GM23248 (cell line): Measurements from ENCODE around the gene HTATIP2. TPM values are rescaled to one million over a fixed set of nuclear protein-coding genes. Genes with fewer than 3 reads are reported as not detected.
A peak's percentile ranks its signal among the peaks of the same experiment; 100 is the strongest.

Source experiments
- DNase-seq: peaks from one replicate; pipeline ENCODE4 v3.0.0-alpha.2; 2015
- H2AFZ ChIP-seq: fragments of 200-600 bp; sonication (generic); 2 replicates; pipeline ENCODE4 v1.6.1; 2016; ENCODE audit warnings: antibody characterized with exemption
- H3F3A ChIP-seq: fragments of 200-600 bp; sonication (generic); 2 replicates; pipeline ENCODE4 v1.6.1; 2016; ENCODE audit warnings: mild to moderate bottlenecking, antibody characterized with exemption, mixed run types; ENCODE audit not compliant: insufficient read depth
- H3K27ac ChIP-seq: fragments of 200-600 bp; sonication (generic); 2 replicates; pipeline ENCODE4 v1.5.1; 2016; ENCODE audit warnings: mild to moderate bottlenecking
- H3K27me3 ChIP-seq: fragments of 200-600 bp; sonication (generic); replicated peaks from 2 replicates; pipeline ENCODE4 v1.6.1; 2016; ENCODE audit warnings: mild to moderate bottlenecking; ENCODE audit not compliant: insufficient read depth
- H3K36me3 ChIP-seq: fragments of 200-600 bp; sonication (generic); 2 replicates; pipeline ENCODE4 v1.6.1; 2016; ENCODE audit warnings: low read depth, mild to moderate bottlenecking
- H3K4me1 ChIP-seq: fragments of 200-600 bp; sonication (generic); 2 replicates; pipeline ENCODE4 v1.6.1; 2016; ENCODE audit warnings: mild to moderate bottlenecking; ENCODE audit not compliant: insufficient read depth
- H3K4me2 ChIP-seq: fragments of 200-600 bp; sonication (generic); one replicate; pipeline ENCODE4 v1.6.1; 2016; ENCODE audit warnings: mild to moderate bottlenecking; ENCODE audit not compliant: unreplicated experiment
- H3K4me3 ChIP-seq: fragments of 200-600 bp; sonication (generic); 2 replicates; pipeline ENCODE4 v1.5.1; 2016; ENCODE audit warnings: mild to moderate bottlenecking
- H3K79me2 ChIP-seq: fragments of 200-600 bp; sonication (generic); 2 replicates; pipeline ENCODE4 v1.6.1; 2016; ENCODE audit warnings: mild to moderate bottlenecking; ENCODE audit not compliant: insufficient read depth
- H3K9ac ChIP-seq: fragments of 200-600 bp; sonication (generic); 2 replicates; pipeline ENCODE4 v1.6.1; 2016; ENCODE audit warnings: mild to moderate bottlenecking
- H3K9me2 ChIP-seq: fragments of 200-600 bp; sonication (generic); 2 replicates; pipeline ENCODE4 v1.6.1; 2016; ENCODE audit warnings: mixed run types, mild to moderate bottlenecking, moderate library complexity; ENCODE audit not compliant: insufficient read depth
- H3K9me3 ChIP-seq: fragments of 200-600 bp; sonication (generic); one replicate; pipeline ENCODE4 v1.6.1; 2017; ENCODE audit warnings: low read depth
- H4K20me1 ChIP-seq: fragments of 200-600 bp; sonication (generic); 2 replicates; pipeline ENCODE4 v1.6.0; 2016; ENCODE audit not compliant: insufficient read depth
- EZH2 ChIP-seq: fragments of 200-600 bp; sonication (generic); IDR thresholded peaks from 2 replicates; pipeline ENCODE4 v1.6.1; 2018; ENCODE audit warnings: antibody characterized with exemption, mild to moderate bottlenecking; ENCODE audit not compliant: insufficient read depth, poor library complexity, severe bottlenecking
- EZH2phosphoT487 ChIP-seq: fragments of 200-600 bp; sonication (generic); IDR thresholded peaks from 2 replicates; pipeline ENCODE4 v1.6.1; 2018; ENCODE audit warnings: antibody characterized with exemption, moderate library complexity, mild to moderate bottlenecking, low read depth; ENCODE audit not compliant: insufficient read depth
- WGBS, 2 experiments: methylation state at CpG; one replicate each; pipeline ENCODE4 v1.1.6; 2015 to 2017; ENCODE audit warnings: low lambda C conversion rate in 2 of 2, low coverage in 1 of 2; ENCODE audit errors: missing lambda C conversion rate in 2 of 2; 5-methylcytosine and 5-hydroxymethylcytosine counted together
- in situ Hi-C: fragments of 300-500 bp; cut with MboI; formaldehyde crosslinking; loops from 2 replicates; pipeline ENCODE4 v1.15.0; 2020
- polyA plus RNA-seq: library from polyadenylated mRNA; unstranded; fragments of >200 nt; fragmentation: Nextera tagmentation; extraction: Ambion mirVana; gene quantifications from 2 replicates; pipeline ENCODE4 v1.2.1, GENCODE V29; 2016
- total RNA-seq: library from RNA; depleted of rRNA; stranded (reverse); fragments of >200 nt; shearing (Covaris generic); gene quantifications from 2 replicates; pipeline ENCODE4 v1.2.3, GENCODE V29; 2014; rRNA removed

HTATIP2 gene
- 13.4 and 23.2 TPM in 2 replicates for total RNA-seq
- polyA plus RNA-seq, result 30.7 and 31.5 TPM in 2 replicates

GRCh38 chr11:20363500-20364340 is at the start of gene HTATIP2:
HTATIP2 (plus strand) TSS chr11:20363714; CDS start chr11:20364238, 524 bp downstream.
- peak within 1 kb of the TSS; percentile 72 for H3K4me2 ChIP-seq
- peak within 1 kb of the TSS; percentile 79 for H3K9ac ChIP-seq
- DNase-seq, result peak; percentile 62
- H2AFZ ChIP-seq, result peak within 1 kb of the TSS; percentile 91
- 4% methylated on average over 58 to 66 of the region's 68 CpGs for WGBS, 2 experiments
- H3K79me2 ChIP-seq, result no peaks in the 10 kb centered on the region
- no peak within 1 kb of the TSS for H3K27ac ChIP-seq
- H4K20me1 ChIP-seq, result no peaks in the 10 kb centered on the region
- no peaks in the 10 kb centered on the region for H3K9me3 ChIP-seq
- TF ChIP-seq EZH2, result no peak
- no peak for TF ChIP-seq EZH2phosphoT487
- H3K4me1 ChIP-seq, result peaks cover 25% of the 10 kb centered on the region
- H3F3A ChIP-seq, result peaks cover 18% of the 10 kb centered on the region; the same call in 1 of the 2 replicates
- no peaks in the 10 kb centered on the region for H3K9me2 ChIP-seq
- no peaks in the 10 kb centered on the region for H3K36me3 ChIP-seq
- no peaks in the 10 kb centered on the region for H3K27me3 ChIP-seq
- in situ Hi-C loops, result no loop called here
- peak within 1 kb of the TSS; percentile 81 for H3K4me3 ChIP-seq

GRCh38 chr11:20315800-20316199 is 47.7 kb upstream of the HTATIP2 start:
- no peak for DNase-seq
- Histone ChIP-seq H3K4me2 (no peak overlapping the region), H3K36me3 (no peaks in the 10 kb centered on the region), H3K4me3 (no peak overlapping the region), H3K9ac (no peak overlapping the region), H3K27me3 (peaks cover 26% of the 10 kb centered on the region), H3K9me3 (no peaks in the 10 kb centered on the region), H4K20me1 (no peaks in the 10 kb centered on the region), H3K4me1 (no peaks in the 10 kb centered on the region), H3K9me2 (0 out of 2 replicates have a peak, but pooled peaks cover 4% of the 10 kb centered on the region), H2AFZ (no peak overlapping the region), H3K79me2 (no peaks in the 10 kb centered on the region), H3F3A (no peaks in the 10 kb centered on the region), H3K27ac (no peak overlapping the region)
- 0% methylated on average over 1 of the region's 1 CpG for WGBS, 2 experiments
- in situ Hi-C loops, result no loop called here
- TF ChIP-seq EZH2 (no peak), EZH2phosphoT487 (no peak)

- Histone ChIP-seq H3K27ac (no peak overlapping the region), H3K79me2 (no peaks in the 10 kb centered on the region), H3K4me1 (no peaks in the 10 kb centered on the region), H3K9me2 (0 out of 2 replicates have a peak, but pooled peaks cover 4% of the 10 kb centered on the region), H3K27me3 (peaks cover 8% of the 10 kb centered on the region), H3K9me3 (no peaks in the 10 kb centered on the region), H3K4me2 (no peak overlapping the region), H3K4me3 (no peak overlapping the region), H3F3A (no peaks in the 10 kb centered on the region), H2AFZ (no peak overlapping the region), H3K9ac (no peak overlapping the region), H3K36me3 (no peaks in the 10 kb centered on the region), H4K20me1 (no peaks in the 10 kb centered on the region)
- DNase-seq, result no peak
- TF ChIP-seq EZH2 (no peak), EZH2phosphoT487 (no peak)
- in situ Hi-C loops, result no loop called here
Measured at GRCh38 chr11:20321177-20321576, 42.3 kb upstream of the HTATIP2 start.

GRCh38 chr11:20327377-20327935 is 36.1 kb upstream of the HTATIP2 start:
- H3K27me3 ChIP-seq, result peaks cover 31% of the 10 kb centered on the region

More at GRCh38 chr11:20327377-20327935, 36.1 kb upstream of the HTATIP2 start:
- H2AFZ ChIP-seq, result no peak overlapping the region
- no peak for TF ChIP-seq EZH2phosphoT487
- TF ChIP-seq EZH2, result no peak
- in situ Hi-C loops, result loop anchor here (25.0 kb wide), 1 partner anchor 390 kb away; no protein-coding TSS in a partner anchor
- H3K4me3 ChIP-seq, result no peak overlapping the region
- H4K20me1 ChIP-seq, result no peaks in the 10 kb centered on the region
- H3K79me2 ChIP-seq, result no peaks in the 10 kb centered on the region
- no peak overlapping the region for H3K27ac ChIP-seq
- DNase-seq, result no peak
- no peaks in the 10 kb centered on the region for H3K9me3 ChIP-seq
- H3K36me3 ChIP-seq, result no peaks in the 10 kb centered on the region
- H3K4me1 ChIP-seq, result no peaks in the 10 kb centered on the region
- no peak overlapping the region for H3K4me2 ChIP-seq
- WGBS, 2 experiments, result 12 to 15% methylated on average over 7 of the region's 7 CpGs
- no peak overlapping the region for H3K9ac ChIP-seq
- H3K9me2 ChIP-seq, result no peaks in the 10 kb centered on the region
- H3F3A ChIP-seq, result no peaks in the 10 kb centered on the region
